Right kidney (tissue), 1 donor: Measurements from ENCODE around the gene TMEM89.

Experiments
- DNase-seq: peaks from one replicate; pipeline ENCODE4 v3.0.0-alpha.2; 2016

Gene TMEM89

GRCh38 chr3:48642605-48643004 is 21.0 kb upstream of the TMEM89 start:
- no peak for DNase-seq

GRCh38 chr3:48641396-48641795 is 19.8 kb upstream of the TMEM89 start:
- DNase-seq = no peak

GRCh38 chr3:48639944-48640606 is 18.5 kb upstream of the TMEM89 start:
- DNase-seq = no peak

- no peak for DNase-seq
These were observed 15.7 kb upstream of the TMEM89 start for GRCh38 chr3:48637305-48637704.

GRCh38 chr3:48636149-48636655 is 14.6 kb upstream of the TMEM89 start:
- DNase-seq = peak; percentile 24

- DNase-seq = peak; percentile 92
These were observed 13.9 kb upstream of the TMEM89 start, which contains the start of gene SLC26A6 for GRCh38 chr3:48635222-48636021. Gene SLC26A6, minus strand, starts transcription at chr3:48635461. Its CDS starts 68 bp downstream, at chr3:48635393.

- no peak for DNase-seq
These were observed 13.2 kb upstream of the TMEM89 start for GRCh38 chr3:48634661-48635221.

- no peak for DNase-seq
These were observed 12.2 kb upstream of the TMEM89 start for GRCh38 chr3:48633743-48634142.

GRCh38 chr3:48633256-48633655 is 11.7 kb upstream of the TMEM89 start:
- DNase-seq = no peak

- DNase-seq = no peak
These were observed 10.2 kb upstream of the TMEM89 start for GRCh38 chr3:48631516-48632448.

- DNase-seq = no peak
These were observed 9.3 kb upstream of the TMEM89 start for GRCh38 chr3:48630833-48631232.

GRCh38 chr3:48630407-48630806 is 8.8 kb upstream of the TMEM89 start:
- no peak for DNase-seq

GRCh38 chr3:48629894-48630293 is 8.3 kb upstream of the TMEM89 start:
- DNase-seq = no peak

- DNase-seq = no peak
These were observed 6.9 kb upstream of the TMEM89 start for GRCh38 chr3:48628277-48629017.

GRCh38 chr3:48625600-48625999 is 4.0 kb upstream of the TMEM89 start:
- no peak for DNase-seq

- no peak for DNase-seq
These were observed 3.2 kb upstream of the TMEM89 start for GRCh38 chr3:48624767-48625166.

- DNase-seq = no peak
These were observed 2.4 kb upstream of the TMEM89 start for GRCh38 chr3:48623851-48624547.

GRCh38 chr3:48619541-48620524 is 1.7 kb downstream of the TMEM89 start:
- no peak for DNase-seq

- no peak for DNase-seq
These were observed 4.0 kb downstream of the TMEM89 start for GRCh38 chr3:48617559-48617958.
